Measurements from ENCODE around the gene BPIFB6.

Gene BPIFB6

GRCh38 chr20:33031531-33031930 is at the start of gene BPIFB6:
TSS of gene BPIFB6 (plus strand) at chr20:33031648. CDS start at chr20:33031648, 0 bp downstream.
- in situ Hi-C loops (cut with HindIII; ENCODE audit: low sequenced_read_pairs): no loop called here
- TF ChIP-seq CTCF (IDR thresholded peaks at IDR 0.05; ENCODE audit: low read depth, low read length): no peak
- no peak within 1 kb of the TSS for H3K4me3 ChIP-seq (ENCODE audit: low read depth, low read length)
- DNase-seq (ENCODE audit: low read depth, low spot score): no peak

- TF ChIP-seq CTCF (IDR thresholded peaks at IDR 0.05; ENCODE audit: low read depth, low read length): no peak
- no peak for DNase-seq (ENCODE audit: low read depth, low spot score)
- in situ Hi-C loops (cut with HindIII; ENCODE audit: low sequenced_read_pairs): no loop called here
- no peak overlapping the region for H3K4me3 ChIP-seq (ENCODE audit: low read depth, low read length)
These were observed 48.6 kb upstream of the BPIFB6 start for GRCh38 chr20:32982617-32983458.

DNA sequence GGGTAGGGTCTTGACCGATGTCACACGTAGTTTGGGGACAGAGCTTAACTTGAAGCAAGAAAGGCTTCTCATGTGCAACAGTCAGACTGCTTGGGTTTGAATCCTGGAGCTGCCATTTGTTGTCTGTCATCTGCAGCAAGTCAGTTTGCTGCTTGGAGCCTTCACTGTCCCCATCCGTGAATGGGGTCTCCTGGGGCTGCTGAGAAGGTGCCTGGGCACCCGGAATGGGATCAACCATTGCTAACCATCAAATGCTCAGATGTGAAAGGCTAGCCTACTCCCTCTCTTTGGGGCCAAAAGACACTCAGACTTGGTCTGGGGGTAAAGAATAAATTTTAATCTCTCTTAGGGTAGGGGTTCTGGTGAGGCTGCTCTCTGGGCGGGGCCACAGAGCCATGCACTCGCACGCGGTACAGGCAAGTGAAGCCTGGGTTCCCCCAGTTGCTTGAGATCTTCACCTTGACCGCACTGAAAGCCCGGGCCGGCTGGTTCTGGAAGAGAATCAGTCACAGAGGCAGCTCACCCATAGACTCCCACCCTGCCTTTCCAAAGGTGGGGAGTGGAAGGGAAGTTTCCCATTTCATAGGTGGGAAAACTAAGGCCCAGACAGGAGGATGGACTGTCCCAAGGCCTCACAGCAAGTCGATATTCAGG is 47.9 kb upstream of the BPIFB6 start:
- TF ChIP-seq CTCF (IDR thresholded peaks at IDR 0.05; ENCODE audit: low read depth, low read length): no peak
- no peak for DNase-seq (ENCODE audit: low read depth, low spot score)
- in situ Hi-C loops (cut with HindIII; ENCODE audit: low sequenced_read_pairs): no loop called here
- no peak overlapping the region for H3K4me3 ChIP-seq (ENCODE audit: low read depth, low read length)

DNA sequence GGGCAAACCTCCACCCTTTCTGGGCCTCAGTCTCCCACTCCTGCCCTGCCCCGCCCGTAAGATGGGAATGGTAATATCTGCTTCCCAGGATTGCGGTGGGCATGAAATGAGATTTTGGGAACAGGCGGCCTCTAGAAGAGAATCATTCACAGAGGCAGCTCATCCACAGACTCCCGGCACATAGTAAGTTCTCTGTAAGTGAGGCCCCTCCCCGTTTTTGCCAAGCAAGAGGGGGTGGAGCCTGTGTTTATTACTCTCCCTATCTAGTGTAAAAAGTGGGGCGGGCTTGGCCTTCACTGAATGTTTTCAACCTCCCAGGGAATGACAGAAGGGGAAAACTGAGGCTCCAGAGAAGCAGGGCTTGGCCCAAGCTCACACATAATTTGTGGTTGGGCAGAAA is 47.3 kb upstream of the BPIFB6 start:
- no peak for TF ChIP-seq CTCF (IDR thresholded peaks at IDR 0.05; ENCODE audit: low read depth, low read length)
- no peak for DNase-seq (ENCODE audit: low read depth, low spot score)
- H3K4me3 ChIP-seq (ENCODE audit: low read depth, low read length): no peak overlapping the region
- in situ Hi-C loops (cut with HindIII; ENCODE audit: low sequenced_read_pairs): no loop called here

DNA sequence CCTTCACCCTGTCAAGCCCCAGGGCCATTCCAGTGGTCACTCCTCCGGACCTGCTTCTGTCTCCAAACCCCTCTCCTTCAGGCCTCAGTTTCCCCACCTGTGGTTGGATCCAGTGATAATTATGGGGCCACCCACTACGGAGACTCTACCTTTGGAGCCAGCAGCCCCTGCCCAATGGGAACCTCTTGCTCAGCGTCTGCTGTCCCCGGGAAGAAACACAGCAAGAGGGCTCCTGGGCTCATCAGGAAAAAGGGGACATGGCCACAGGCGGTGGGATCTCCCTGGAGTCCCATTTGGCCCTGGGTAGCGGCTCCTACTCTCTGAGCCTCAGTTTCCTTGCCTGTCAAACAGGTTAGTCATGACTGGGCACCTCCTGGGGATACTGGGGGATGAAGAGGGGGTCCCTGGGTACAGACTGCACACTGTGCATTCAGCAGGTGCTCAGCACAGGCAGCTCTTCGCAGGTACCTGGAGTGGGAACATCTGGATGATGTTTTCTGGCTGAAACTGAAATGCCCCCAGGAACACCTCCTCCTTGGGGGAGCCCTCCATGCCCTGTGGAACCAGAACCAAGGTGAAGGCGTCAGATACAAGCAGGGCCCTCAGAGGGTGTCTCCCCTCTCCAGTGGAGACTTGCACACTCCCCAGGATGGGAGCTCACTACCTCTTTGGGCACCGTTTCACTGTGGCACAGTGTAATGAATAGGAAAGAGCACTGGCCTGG is 46.7 kb upstream of the BPIFB6 start:
- in situ Hi-C loops (cut with HindIII; ENCODE audit: low sequenced_read_pairs): no loop called here
- H3K4me3 ChIP-seq (ENCODE audit: low read depth, low read length): no peak overlapping the region
- DNase-seq (ENCODE audit: low read depth, low spot score): no peak
- TF ChIP-seq CTCF (IDR thresholded peaks at IDR 0.05; ENCODE audit: low read depth, low read length): no peak

DNA sequence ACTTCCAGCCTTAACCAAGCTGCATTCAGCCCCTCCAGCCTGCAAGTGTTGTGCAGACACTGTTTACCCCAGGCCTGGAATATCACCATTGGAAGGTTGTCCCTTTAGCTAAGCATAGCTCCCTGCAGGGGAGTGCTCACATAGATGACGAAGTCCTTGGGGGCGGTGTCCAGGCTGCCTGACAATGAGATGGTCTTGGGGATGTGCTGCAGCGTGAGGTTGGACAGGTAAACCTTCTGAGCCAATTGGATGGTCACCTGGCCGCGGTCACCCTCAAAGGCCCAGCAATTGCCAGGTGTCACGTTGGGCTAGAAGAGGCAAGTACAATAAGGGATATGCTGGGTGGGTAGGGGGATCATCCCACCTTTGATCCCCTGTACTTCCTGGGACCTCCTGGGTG is 45.9 kb upstream of the BPIFB6 start:
- in situ Hi-C loops (cut with HindIII; ENCODE audit: low sequenced_read_pairs): no loop called here
- no peak for TF ChIP-seq CTCF (IDR thresholded peaks at IDR 0.05; ENCODE audit: low read depth, low read length)
- H3K4me3 ChIP-seq (ENCODE audit: low read depth, low read length): no peak overlapping the region
- DNase-seq (ENCODE audit: low read depth, low spot score): no peak
